Mesendoderm (in vitro differentiated cells): ENCODE measurements around the gene FOXP2.

Source experiments
- DNase-seq: peaks from one replicate; pipeline ENCODE4 v3.0.0; 2013
- H2AK5ac ChIP-seq: 2 replicates; pipeline ENCODE4 v1.6.1; 2013; ENCODE audit warnings: low read length, inconsistent platforms
- H2BK120ac ChIP-seq: 2 replicates; pipeline ENCODE4 v1.6.1; 2013; ENCODE audit warnings: low read depth, mild to moderate bottlenecking, low read length, moderate library complexity, mixed read lengths
- H2BK15ac ChIP-seq: replicated peaks from 2 replicates; pipeline ENCODE4 v1.6.1; 2013; ENCODE audit warnings: low read depth, mild to moderate bottlenecking, moderate library complexity
- H2BK5ac ChIP-seq: 2 replicates; pipeline ENCODE4 v1.6.1; 2013; ENCODE audit warnings: low read length, inconsistent platforms
- H3K18ac ChIP-seq: 2 replicates; pipeline ENCODE4 v1.6.1; 2013; ENCODE audit warnings: mild to moderate bottlenecking, low read length, mixed read lengths
- H3K23ac ChIP-seq: one replicate; pipeline ENCODE4 v1.6.1; 2013; ENCODE audit warnings: low read length
- H3K27ac ChIP-seq: 2 replicates; pipeline ENCODE4 v1.5.1; 2013; ENCODE audit warnings: low read depth, mild to moderate bottlenecking, inconsistent platforms, low read length, moderate library complexity
- H3K27me3 ChIP-seq: 2 replicates; pipeline ENCODE4 v1.6.1; 2013; ENCODE audit warnings: low read length, control low read depth, mild to moderate bottlenecking, inconsistent platforms; ENCODE audit not compliant: insufficient read depth, poor library complexity
- H3K36me3 ChIP-seq: 2 replicates; pipeline ENCODE4 v1.6.1; 2013; ENCODE audit warnings: low read length, inconsistent platforms; ENCODE audit not compliant: control insufficient read depth, insufficient read depth
- H3K4ac ChIP-seq: one replicate; pipeline ENCODE4 v1.6.1; 2013; ENCODE audit warnings: low read depth, mild to moderate bottlenecking, low read length, moderate library complexity
- H3K4me1 ChIP-seq: 2 replicates; pipeline ENCODE4 v1.6.1; 2013; ENCODE audit warnings: low read depth, low read length, inconsistent platforms; ENCODE audit not compliant: control insufficient read depth
- H3K4me2 ChIP-seq: 2 replicates; pipeline ENCODE4 v1.6.1; 2013; ENCODE audit warnings: low read length
- H3K4me3 ChIP-seq: 2 replicates; pipeline ENCODE4 v1.5.1; 2013; ENCODE audit warnings: mild to moderate bottlenecking, low read length
- H3K56ac ChIP-seq: one replicate; pipeline ENCODE4 v1.6.1; 2013; ENCODE audit warnings: low read length
- H3K79me1 ChIP-seq: 2 replicates; pipeline ENCODE4 v1.6.1; 2013; ENCODE audit warnings: low read length, inconsistent platforms
- H3K79me2 ChIP-seq: 2 replicates; pipeline ENCODE4 v1.6.1; 2013; ENCODE audit warnings: mild to moderate bottlenecking, low read length; ENCODE audit not compliant: control insufficient read depth, insufficient read depth
- H3K9ac ChIP-seq: 2 replicates; pipeline ENCODE4 v1.6.1; 2013; ENCODE audit warnings: low read length, inconsistent platforms
- H4K5ac ChIP-seq: one replicate; pipeline ENCODE4 v1.6.1; 2013; ENCODE audit warnings: low read length
- H4K8ac ChIP-seq: one replicate; pipeline ENCODE4 v1.6.1; 2013; ENCODE audit warnings: low read depth, mild to moderate bottlenecking, control low read depth, low read length, moderate library complexity
- WGBS: extraction: QIAGEN DNeasy Blood & Tissue Kit; methylation state at CpG from one replicate; pipeline ENCODE4 v1.1.7; 2013; ENCODE audit warnings: low lambda C conversion rate, missing lambda C conversion rate; ENCODE audit not compliant: insufficient coverage; ENCODE audit errors: extremely low coverage; 5-methylcytosine and 5-hydroxymethylcytosine counted together

Gene FOXP2

DNA sequence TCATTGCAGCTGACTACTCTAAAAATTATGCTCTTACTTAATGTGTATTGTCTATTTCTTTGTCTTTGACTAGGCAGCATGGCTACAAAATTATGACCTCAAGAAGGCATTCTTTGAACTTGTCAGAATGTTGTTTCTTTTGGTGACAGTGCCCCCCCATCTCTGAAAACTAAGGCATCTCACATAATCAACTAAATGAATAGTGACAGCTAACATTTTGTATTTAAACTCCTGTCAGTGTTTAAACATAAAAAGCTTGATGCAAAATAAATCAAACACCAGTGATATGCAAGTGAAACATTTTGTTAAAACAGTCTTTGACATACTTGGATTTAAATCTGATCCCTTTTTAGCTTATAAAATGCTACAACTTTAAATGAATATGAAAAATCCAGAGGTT, 233.5 kb downstream of the FOXP2 start:
- no peak overlapping the region for H2BK120ac ChIP-seq
- H3K4me2 ChIP-seq = no peak overlapping the region
- no peak overlapping the region for H3K9ac ChIP-seq

DNA sequence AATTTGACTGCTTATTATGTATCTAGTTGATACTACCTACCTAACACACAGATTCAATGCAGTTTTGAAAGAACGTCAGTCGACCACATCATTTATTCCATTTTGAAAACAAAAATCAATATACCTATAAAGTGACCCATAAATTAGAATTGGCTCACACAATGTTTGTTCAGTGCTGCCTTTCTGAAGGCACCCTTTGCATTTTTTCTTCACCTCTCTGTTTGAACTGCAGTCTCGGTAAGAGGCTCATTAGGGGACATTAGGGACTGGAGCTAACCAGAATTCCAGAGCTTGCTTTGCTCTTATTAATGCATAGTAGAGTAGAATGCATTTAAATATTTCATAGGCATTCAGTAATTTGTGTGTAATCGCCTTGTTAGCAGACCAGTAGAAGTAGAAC, 234.1 kb downstream of the FOXP2 start:
- H3K9ac ChIP-seq = no peak overlapping the region
- no peak overlapping the region for H2BK5ac ChIP-seq
- no peak overlapping the region for H3K56ac ChIP-seq
- no peaks in the 10 kb centered on the region for H3K79me1 ChIP-seq
- no peaks in the 10 kb centered on the region for H3K27me3 ChIP-seq
- no peak overlapping the region for H3K23ac ChIP-seq
- no peak overlapping the region for H2BK120ac ChIP-seq
- H3K4me2 ChIP-seq = no peak overlapping the region
- H4K5ac ChIP-seq = no peak overlapping the region
- H3K4ac ChIP-seq = no peak overlapping the region
- H3K18ac ChIP-seq = no peak overlapping the region
- no peak overlapping the region for H2AK5ac ChIP-seq
- H3K4me3 ChIP-seq = no peak overlapping the region
- no peak for DNase-seq
- no peak overlapping the region for H2BK15ac ChIP-seq
- WGBS = no CpG with 5 or more reads among the region's 4 CpGs
- H3K36me3 ChIP-seq = no peaks in the 10 kb centered on the region
- H3K27ac ChIP-seq = no peak overlapping the region
- H4K8ac ChIP-seq = no peak overlapping the region
- H3K79me2 ChIP-seq = no peaks in the 10 kb centered on the region
- H3K4me1 ChIP-seq = no peaks in the 10 kb centered on the region

More for the DNA sequence above, 233.5 kb downstream of the FOXP2 start:
- no peak overlapping the region for H3K4me3 ChIP-seq
- H2AK5ac ChIP-seq = no peak overlapping the region
- no peak overlapping the region for H4K8ac ChIP-seq
- no peaks in the 10 kb centered on the region for H3K36me3 ChIP-seq
- H3K4ac ChIP-seq = no peak overlapping the region
- H3K27ac ChIP-seq = no peak overlapping the region
- no peak overlapping the region for H4K5ac ChIP-seq
- H2BK5ac ChIP-seq = no peak overlapping the region
- H3K79me1 ChIP-seq = no peaks in the 10 kb centered on the region
- H3K23ac ChIP-seq = no peak overlapping the region
- H3K27me3 ChIP-seq = no peaks in the 10 kb centered on the region
- no peaks in the 10 kb centered on the region for H3K4me1 ChIP-seq
- no peak for DNase-seq
- no peak overlapping the region for H3K18ac ChIP-seq
- no peak overlapping the region for H2BK15ac ChIP-seq
- H3K56ac ChIP-seq = no peak overlapping the region
- no peaks in the 10 kb centered on the region for H3K79me2 ChIP-seq

DNA sequence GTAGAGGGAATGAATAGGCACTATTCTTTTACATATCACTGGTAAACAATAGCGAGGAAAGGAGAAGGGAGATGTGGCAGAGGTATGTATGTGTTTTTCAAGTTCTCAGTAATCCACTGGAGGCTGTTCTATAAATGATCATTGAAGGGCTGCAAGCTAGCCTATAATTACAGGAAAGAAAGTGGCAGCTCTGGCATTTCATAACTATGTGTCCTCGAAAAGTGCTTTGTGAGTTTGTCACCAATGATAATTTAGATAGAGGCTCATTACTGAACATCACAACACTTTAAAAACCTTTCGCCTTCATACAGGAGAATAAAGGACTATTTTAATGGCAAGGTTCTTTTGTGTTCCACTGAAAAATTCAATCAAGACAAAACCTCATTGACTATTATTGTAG, 235.1 kb downstream of the FOXP2 start:
- Histone ChIP-seq H2AK5ac (no peak overlapping the region), H2BK120ac (no peak overlapping the region), H3K79me2 (no peaks in the 10 kb centered on the region), H4K5ac (no peak overlapping the region), H3K36me3 (no peaks in the 10 kb centered on the region), H2BK5ac (no peak overlapping the region), H4K8ac (no peak overlapping the region), H3K56ac (no peak overlapping the region), H3K4me1 (no peaks in the 10 kb centered on the region), H3K9ac (no peak overlapping the region), H3K79me1 (no peaks in the 10 kb centered on the region), H3K27me3 (no peaks in the 10 kb centered on the region), H3K4ac (no peak overlapping the region), H2BK15ac (no peak overlapping the region), H3K4me2 (no peak overlapping the region), H3K23ac (no peak overlapping the region), H3K18ac (no peak overlapping the region), H3K4me3 (no peak overlapping the region), H3K27ac (no peak overlapping the region)
- DNase-seq = no peak
- no CpG with 5 or more reads among the region's 3 CpGs for WGBS

DNA sequence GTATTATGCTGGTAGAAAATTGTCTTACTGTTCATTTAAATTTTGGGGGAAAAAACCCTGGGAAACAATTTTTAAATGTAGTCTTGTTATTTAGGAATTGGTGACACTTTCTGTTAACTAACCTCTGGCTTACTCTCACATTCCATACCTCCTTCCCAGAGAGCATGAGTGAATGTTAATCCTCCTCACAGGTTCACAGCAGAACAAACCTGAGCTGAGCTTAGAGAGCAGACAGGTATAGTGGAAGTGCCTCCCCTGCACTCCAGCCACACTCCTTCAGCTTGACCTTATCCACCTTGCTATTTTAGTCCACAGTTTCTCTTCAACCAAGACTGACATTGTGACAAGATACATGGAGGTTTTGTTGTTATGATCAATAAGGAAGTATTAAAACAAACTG, 235.9 kb downstream of the FOXP2 start:
- H3K79me1 ChIP-seq = no peaks in the 10 kb centered on the region
- H3K56ac ChIP-seq = no peak overlapping the region
- no peaks in the 10 kb centered on the region for H3K27me3 ChIP-seq
- H3K4me1 ChIP-seq = no peaks in the 10 kb centered on the region
- no peak overlapping the region for H3K9ac ChIP-seq
- peak; percentile 58 for DNase-seq
- H2BK15ac ChIP-seq = no peak overlapping the region
- no peak overlapping the region for H4K5ac ChIP-seq
- no peak overlapping the region for H3K27ac ChIP-seq
- no peak overlapping the region for H3K4me2 ChIP-seq
- H3K23ac ChIP-seq = no peak overlapping the region
- H4K8ac ChIP-seq = no peak overlapping the region
- no peak overlapping the region for H3K4me3 ChIP-seq
- no peak overlapping the region for H3K18ac ChIP-seq
- H2AK5ac ChIP-seq = no peak overlapping the region
- no peak overlapping the region for H3K4ac ChIP-seq
- no peaks in the 10 kb centered on the region for H3K36me3 ChIP-seq
- no peak overlapping the region for H2BK5ac ChIP-seq
- H3K79me2 ChIP-seq = no peaks in the 10 kb centered on the region
- H2BK120ac ChIP-seq = no peak overlapping the region

DNA sequence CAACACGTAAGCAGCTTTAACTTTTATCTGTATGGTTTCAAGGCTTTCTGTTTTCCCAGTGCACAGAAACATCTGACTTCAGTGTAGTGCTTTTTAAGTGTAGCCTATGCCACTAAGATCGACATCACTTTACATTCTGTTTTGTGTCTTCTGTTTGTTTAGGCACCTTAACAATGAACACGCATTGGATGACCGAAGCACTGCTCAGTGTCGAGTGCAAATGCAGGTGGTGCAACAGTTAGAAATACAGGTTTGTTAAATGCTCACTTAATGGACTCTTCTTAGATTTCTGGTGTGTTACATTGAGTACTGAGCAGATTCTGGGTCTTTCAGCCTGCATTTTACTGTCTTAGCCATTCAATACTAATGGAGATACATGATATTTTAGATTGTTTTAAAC, 237.4 kb downstream of the FOXP2 start:
- no peak overlapping the region for H3K27ac ChIP-seq
- no peak overlapping the region for H2BK5ac ChIP-seq
- no peak overlapping the region for H3K18ac ChIP-seq
- no peak overlapping the region for H3K4ac ChIP-seq
- H3K56ac ChIP-seq = no peak overlapping the region
- no CpG with 5 or more reads among the region's 5 CpGs for WGBS
- no peaks in the 10 kb centered on the region for H3K36me3 ChIP-seq
- H3K4me2 ChIP-seq = no peak overlapping the region
- H4K5ac ChIP-seq = no peak overlapping the region
- H4K8ac ChIP-seq = no peak overlapping the region
- no peak overlapping the region for H3K23ac ChIP-seq
- no peaks in the 10 kb centered on the region for H3K27me3 ChIP-seq
- H3K4me3 ChIP-seq = no peak overlapping the region
- no peaks in the 10 kb centered on the region for H3K4me1 ChIP-seq
- H3K79me1 ChIP-seq = no peaks in the 10 kb centered on the region
- no peaks in the 10 kb centered on the region for H3K79me2 ChIP-seq
- no peak overlapping the region for H3K9ac ChIP-seq
- H2BK120ac ChIP-seq = no peak overlapping the region
- no peak overlapping the region for H2BK15ac ChIP-seq
- DNase-seq = no peak
- H2AK5ac ChIP-seq = no peak overlapping the region

DNA sequence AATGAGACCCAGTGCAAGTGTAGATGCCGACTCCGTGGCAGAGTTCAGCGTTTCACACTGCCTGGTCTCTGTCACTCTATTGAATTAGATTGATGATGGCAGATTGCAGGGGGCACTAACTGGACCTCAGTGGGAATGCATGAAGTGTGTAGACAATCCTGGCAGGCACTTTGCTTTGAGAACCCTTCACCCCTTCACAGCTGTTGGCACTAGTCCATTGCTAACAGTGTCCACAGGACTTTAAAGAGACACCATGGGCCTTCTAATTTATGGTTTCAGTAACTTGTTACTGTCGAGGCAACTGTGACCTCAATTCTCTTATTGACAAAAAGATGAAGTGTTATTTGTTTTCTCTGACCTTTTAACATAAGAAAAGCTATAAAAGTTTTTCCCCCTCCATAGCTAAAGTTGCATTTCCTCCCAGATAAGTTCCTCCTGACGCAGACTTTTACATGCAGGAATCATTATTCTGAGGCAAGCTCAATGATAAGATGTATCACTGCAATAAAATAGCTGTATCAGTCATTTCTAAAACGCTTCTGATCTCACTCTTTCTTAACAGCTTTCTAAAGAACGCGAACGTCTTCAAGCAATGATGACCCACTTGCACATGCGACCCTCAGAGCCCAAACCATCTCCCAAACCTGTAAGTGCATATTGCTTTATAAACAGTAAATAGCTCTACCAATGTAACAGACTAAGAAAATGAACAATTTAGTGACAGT, 238.9 kb downstream of the FOXP2 start:
- H3K27ac ChIP-seq = no peak overlapping the region
- H3K4me3 ChIP-seq = no peak overlapping the region
- H3K4ac ChIP-seq = no peak overlapping the region
- peaks cover 1% of the 10 kb centered on the region for H3K4me1 ChIP-seq
- no peak overlapping the region for H2AK5ac ChIP-seq
- no peaks in the 10 kb centered on the region for H3K79me1 ChIP-seq
- no peaks in the 10 kb centered on the region for H3K36me3 ChIP-seq
- H3K79me2 ChIP-seq = no peaks in the 10 kb centered on the region
- H2BK120ac ChIP-seq = no peak overlapping the region
- H2BK5ac ChIP-seq = no peak overlapping the region
- no peak for DNase-seq
- no peak overlapping the region for H3K18ac ChIP-seq
- H4K5ac ChIP-seq = no peak overlapping the region
- H3K9ac ChIP-seq = no peak overlapping the region
- H3K27me3 ChIP-seq = no peaks in the 10 kb centered on the region
- no CpG with 5 or more reads among the region's 10 CpGs for WGBS
- no peak overlapping the region for H3K4me2 ChIP-seq
- H4K8ac ChIP-seq = no peak overlapping the region
- H3K23ac ChIP-seq = no peak overlapping the region
- no peak overlapping the region for H2BK15ac ChIP-seq
- no peak overlapping the region for H3K56ac ChIP-seq
